MCF 10A (cell line): Measurements from ENCODE around the gene LTBP3. TPM values are rescaled to one million over a fixed set of nuclear protein-coding genes. Genes with fewer than 3 reads are reported as not detected.

Experiments
- BruUV-seq: library from RNA; stranded (reverse); fragments of 400-500 nt; replicated peaks from 2 replicates; lab custom pipeline; 2021; lab: Mats Ljungman, UMichigan
- CTCF ChIA-PET: fragments of 300-600 bp; sonication (Branson Sonifier 250); formaldehyde crosslinking; extraction: SDS; loops from one replicate; lab custom pipeline; 2021; ENCODE audit warnings: antibody characterized with exemption, inconsistent platforms; lab: Yijun Ruan, JAX
- POLR2A ChIA-PET: fragments of 300-600, 350-650 bp; sonication (Branson Sonifier 250); formaldehyde crosslinking; extraction: SDS; loops from one replicate; lab custom pipeline; 2020; ENCODE audit warnings: antibody characterized with exemption, inconsistent platforms; lab: Yijun Ruan, JAX
- DNase-seq: peaks from one replicate; pipeline ENCODE4 v3.0.0-alpha.2; 2018; ENCODE audit not compliant: unreplicated experiment
- H3K27ac Mint-ChIP-seq: one replicate; pipeline ENCODE4 v1.8.0; 2022; ENCODE audit warnings: mild to moderate bottlenecking, low read depth, mixed read lengths; ENCODE audit not compliant: unreplicated experiment
- H3K27me3 Mint-ChIP-seq: one replicate; pipeline ENCODE4 v1.8.0; 2022; ENCODE audit warnings: mixed read lengths; ENCODE audit not compliant: insufficient read depth, unreplicated experiment
- H3K36me3 Mint-ChIP-seq: one replicate; pipeline ENCODE4 v1.8.0; 2022; ENCODE audit warnings: mild to moderate bottlenecking, moderate library complexity, mixed read lengths; ENCODE audit not compliant: insufficient read depth, unreplicated experiment
- H3K4me1 Mint-ChIP-seq: one replicate; pipeline ENCODE4 v1.8.0; 2022; ENCODE audit warnings: mixed read lengths; ENCODE audit not compliant: insufficient read depth, unreplicated experiment
- H3K4me3 Mint-ChIP-seq: one replicate; pipeline ENCODE4 v1.8.0; 2022; ENCODE audit warnings: mild to moderate bottlenecking, moderate library complexity, mixed read lengths; ENCODE audit not compliant: unreplicated experiment
- H3K9me3 Mint-ChIP-seq: one replicate; pipeline ENCODE4 v1.8.0; 2022; ENCODE audit warnings: mixed read lengths; ENCODE audit not compliant: unreplicated experiment
- CTCF ChIP-seq: fragments of 200-600 bp; IDR thresholded peaks from one replicate; pipeline ENCODE4 v1.8.0; 2022; ENCODE audit warnings: antibody characterized with exemption, mild to moderate bottlenecking; ENCODE audit not compliant: unreplicated experiment
- intact Hi-C: fragments of 100-400 bp; cut with micrococcal nuclease; formaldehyde crosslinking; loops from 2 replicates; pipeline ENCODE4 v1.14.1; 2022
- total RNA-seq: library from RNA; stranded (reverse); gene quantifications from 2 replicates; pipeline ENCODE4 v1.2.3, GENCODE V29; 2022

LTBP3 gene
- total RNA-seq, 1 experiment from 2014 or later, result 10.6 TPM

DNA sequence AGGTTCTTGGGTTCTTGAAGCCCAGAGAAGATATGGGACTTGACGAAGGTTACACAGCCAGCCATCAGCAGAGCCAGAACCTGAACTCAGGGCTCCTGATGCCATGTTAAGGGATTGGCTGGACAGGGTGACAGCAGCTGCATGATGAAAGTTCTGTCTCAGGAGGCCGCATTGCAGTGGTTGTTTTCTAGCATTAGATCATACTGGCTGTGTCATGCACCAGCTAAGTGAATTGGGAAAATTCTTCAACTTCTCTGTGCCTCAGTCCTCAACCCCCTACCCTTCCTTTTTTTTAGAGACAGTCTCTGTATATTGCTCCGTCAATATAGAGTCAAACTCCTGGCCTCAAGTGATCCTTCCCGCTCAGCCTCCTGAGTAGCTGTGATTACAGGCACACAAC, 5.4 kb upstream of the LTBP3 start:
- BruUV-seq, result no TSS peak
- Mint-ChIP-seq H3K36me3 (peaks cover 14% of the 10 kb centered on the region), H3K27me3 (no peaks in the 10 kb centered on the region), H3K27ac (no peak overlapping the region), H3K4me3 (no peak overlapping the region), H3K9me3 (no peaks in the 10 kb centered on the region), H3K4me1 (peaks cover 30% of the 10 kb centered on the region)
- ChIA-PET CTCF (interaction anchor here (5.5 kb wide), 1 partner anchor 9 kb away, joined by 35 read pairs; the partner anchor contains the start of gene FAM89B), POLR2A (no interaction called here)
- TF ChIP-seq CTCF, result no peak
- intact Hi-C loops, result no loop called here
- no peak for DNase-seq

DNA sequence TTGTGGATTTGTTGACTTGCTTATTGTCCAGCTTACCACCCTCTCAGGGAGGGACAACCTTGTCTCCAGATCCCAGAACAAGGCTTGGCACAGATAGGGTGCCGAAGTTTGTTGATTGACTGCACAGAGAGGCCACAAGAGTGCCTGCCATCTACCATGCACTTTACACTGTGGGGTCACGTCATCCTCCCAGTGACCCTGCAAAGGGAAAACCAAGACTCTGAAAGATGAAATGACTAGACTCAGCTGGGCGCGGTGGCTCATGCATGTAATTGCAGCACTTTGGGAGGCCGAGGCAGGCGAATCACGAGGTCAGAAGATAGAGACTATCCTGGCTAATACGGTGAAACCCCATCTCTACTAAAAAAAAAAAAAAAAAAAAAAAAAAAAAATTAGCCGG, 4.6 kb upstream of the LTBP3 start:
- BruUV-seq, result no TSS peak
- POLR2A ChIA-PET, result no interaction called here
- H3K27ac Mint-ChIP-seq, result no peak overlapping the region
- no peak for TF ChIP-seq CTCF
- no peak overlapping the region for H3K4me3 Mint-ChIP-seq
- peaks cover 7% of the 10 kb centered on the region for H3K36me3 Mint-ChIP-seq
- H3K4me1 Mint-ChIP-seq, result peaks cover 24% of the 10 kb centered on the region
- no peaks in the 10 kb centered on the region for H3K9me3 Mint-ChIP-seq
- H3K27me3 Mint-ChIP-seq, result no peaks in the 10 kb centered on the region
- DNase-seq, result no peak
- intact Hi-C loops, result no loop called here
- CTCF ChIA-PET, result interaction anchor here (1.0 to 5.5 kb wide), 4 partner anchors 10 to 217 kb away, joined by 3 to 35 read pairs (median 10); partner anchors contain the start of gene FAM89B

- CTCF ChIA-PET, result interaction anchor here (0.8 to 5.5 kb wide), 6 partner anchors 10 to 218 kb away, joined by 3 to 35 read pairs (median 4); partner anchors contain the start of gene FAM89B
Measured at GRCh38 chr11:65562020-65562419, 3.9 kb upstream of the LTBP3 start.

More at GRCh38 chr11:65562020-65562419, 3.9 kb upstream of the LTBP3 start:
- Mint-ChIP-seq H3K27ac (no peak overlapping the region), H3K36me3 (peaks cover 7% of the 10 kb centered on the region), H3K9me3 (no peaks in the 10 kb centered on the region), H3K27me3 (no peaks in the 10 kb centered on the region), H3K4me1 (peaks cover 28% of the 10 kb centered on the region), H3K4me3 (no peak overlapping the region)
- no peak for DNase-seq
- no TSS peak for BruUV-seq
- no peak for TF ChIP-seq CTCF
- POLR2A ChIA-PET, result interaction anchor here (0.6 to 3.1 kb wide), 2 partner anchors 10 to 185 kb away, joined by 3 to 11 read pairs; partner anchors contain the start of gene FAM89B
- intact Hi-C loops, result no loop called here
